Neural cell (in vitro differentiated cells): ENCODE data around the gene SLC25A13. TPM values are rescaled to one million over a fixed set of nuclear protein-coding genes. Genes with fewer than 3 reads are reported as not detected.

Experiments used
- H2AFZ ChIP-seq: fragments of 200-600, 300-800 bp; sonication (generic), shearing (Covaris generic); 2 replicates; pipeline ENCODE4 v1.6.0; 2014; ENCODE audit warnings: low read depth, mild to moderate bottlenecking, antibody characterized with exemption, low read length, moderate library complexity
- H3F3A ChIP-seq: fragments of 200-600 bp; shearing (Covaris generic); 2 replicates; pipeline ENCODE4 v1.6.1; 2016; ENCODE audit warnings: mild to moderate bottlenecking, moderate library complexity, mixed read lengths, antibody characterized with exemption, low read length; ENCODE audit not compliant: insufficient read depth, poor library complexity, severe bottlenecking
- H3K27ac ChIP-seq: fragments of 200-600, 300-800 bp; sonication (generic), shearing (Covaris generic); 2 replicates; pipeline ENCODE4 v1.5.1; 2014; ENCODE audit warnings: mild to moderate bottlenecking, low read length, moderate library complexity
- H3K27me3 ChIP-seq: fragments of 300-800, 200-600 bp; sonication (generic), shearing (Covaris generic); 2 replicates; pipeline ENCODE4 v1.6.0; 2014; ENCODE audit warnings: mild to moderate bottlenecking, low read depth, low read length, moderate library complexity; ENCODE audit not compliant: insufficient read depth
- H3K36me3 ChIP-seq: fragments of 300-800, 200-600 bp; sonication (generic), shearing (Covaris generic); 2 replicates; pipeline ENCODE4 v1.5.1; 2014; ENCODE audit warnings: mild to moderate bottlenecking, antibody characterized with exemption, low read length, moderate library complexity; ENCODE audit not compliant: insufficient read depth
- H3K4me2 ChIP-seq: fragments of 300-800, 200-600 bp; sonication (generic), shearing (Covaris generic); 2 replicates; pipeline ENCODE4 v1.6.0; 2014; ENCODE audit warnings: mild to moderate bottlenecking, low read length
- H3K4me3 ChIP-seq: fragments of 300-800, 200-600 bp; sonication (generic), shearing (Covaris generic); 2 replicates; pipeline ENCODE4 v1.5.1; 2014; ENCODE audit warnings: mild to moderate bottlenecking, low read length, moderate library complexity
- H3K79me2 ChIP-seq: fragments of 200-600 bp; shearing (Covaris generic); replicated peaks from 2 replicates; pipeline ENCODE4 v1.6.0; 2014; ENCODE audit warnings: mild to moderate bottlenecking, low read length, moderate library complexity; ENCODE audit not compliant: insufficient read depth
- H3K9ac ChIP-seq: fragments of 300-800, 200-600 bp; sonication (generic), shearing (Covaris generic); 2 replicates; pipeline ENCODE4 v1.6.1; 2016; ENCODE audit warnings: mild to moderate bottlenecking, low read length, mixed read lengths
- H3K9me2 ChIP-seq: fragments of 200-600 bp; shearing (Covaris generic); 2 replicates; pipeline ENCODE4 v1.6.1; 2016; ENCODE audit warnings: mild to moderate bottlenecking, low read length, mixed read lengths; ENCODE audit not compliant: insufficient read depth
- H3K9me3 ChIP-seq: fragments of 200-600, 300-800 bp; sonication (generic), shearing (Covaris generic); 2 replicates; pipeline ENCODE4 v1.6.1; 2016; ENCODE audit warnings: mild to moderate bottlenecking, mixed run types, low read length, moderate library complexity, mixed read lengths
- H4K20me1 ChIP-seq: fragments of 200-600 bp; shearing (Covaris generic); 2 replicates; pipeline ENCODE4 v1.6.1; 2016; ENCODE audit warnings: mild to moderate bottlenecking, mixed run types; ENCODE audit not compliant: insufficient read depth
- EP300 ChIP-seq: fragments of 450-650 bp; conservative IDR thresholded peaks from 2 replicates; pipeline ENCODE4 v1.6.1; 2014; ENCODE audit warnings: antibody characterized with exemption, mild to moderate bottlenecking, moderate library complexity; ENCODE audit not compliant: poor library complexity, severe bottlenecking
- EZH2 ChIP-seq: fragments of 200-600, 300-800 bp; shearing (Covaris generic), sonication (generic); IDR thresholded peaks from 2 replicates; pipeline ENCODE4 v1.6.1; 2014; ENCODE audit warnings: antibody characterized with exemption, low read length, borderline replicate concordance, mild to moderate bottlenecking; ENCODE audit not compliant: insufficient read depth, poor library complexity, severe bottlenecking
- MXI1 ChIP-seq: fragments of 450-650 bp; conservative IDR thresholded peaks from 2 replicates; pipeline ENCODE4 v1.6.1; 2014; ENCODE audit warnings: antibody characterized with exemption, mild to moderate bottlenecking; ENCODE audit not compliant: poor library complexity, severe bottlenecking
- POLR2AphosphoS5 ChIP-seq: IDR thresholded peaks from 2 replicates; pipeline ENCODE4 v1.6.1; 2012
- RAD21 ChIP-seq: fragments of 450-650 bp; conservative IDR thresholded peaks from 2 replicates; pipeline ENCODE4 v1.6.1; 2014; ENCODE audit warnings: antibody characterized with exemption, mild to moderate bottlenecking, moderate library complexity
- SMC3 ChIP-seq: fragments of 450-650 bp; conservative IDR thresholded peaks from 2 replicates; pipeline ENCODE4 v1.6.1; 2014; ENCODE audit warnings: antibody characterized with exemption, mild to moderate bottlenecking, moderate library complexity; ENCODE audit not compliant: poor library complexity
- TAF1 ChIP-seq: IDR thresholded peaks from 2 replicates; pipeline ENCODE4 v1.6.1; 2012; ENCODE audit warnings: low read depth
- polyA plus RNA-seq: library from polyadenylated mRNA; depleted of rRNA; stranded (reverse); fragments of >200 nt; gene quantifications from 2 replicates; pipeline ENCODE4 v1.2.3, GENCODE V29; 2014
- TF ChIP-seq, protein P1 (sequence below): IDR thresholded peaks from 2 replicates; pipeline ENCODE4 v1.6.1; 2012; ENCODE audit warnings: borderline replicate concordance
- TF ChIP-seq, protein P2 (sequence below): fragments of 450-650 bp; IDR thresholded peaks from 2 replicates; pipeline ENCODE4 v1.5.1; 2014; ENCODE audit warnings: antibody characterized with exemption, mild to moderate bottlenecking, moderate library complexity; ENCODE audit not compliant: poor library complexity, severe bottlenecking

Gene SLC25A13
- polyA plus RNA-seq, 1 donor from 2014 or later, result 20.2 TPM

DNA sequence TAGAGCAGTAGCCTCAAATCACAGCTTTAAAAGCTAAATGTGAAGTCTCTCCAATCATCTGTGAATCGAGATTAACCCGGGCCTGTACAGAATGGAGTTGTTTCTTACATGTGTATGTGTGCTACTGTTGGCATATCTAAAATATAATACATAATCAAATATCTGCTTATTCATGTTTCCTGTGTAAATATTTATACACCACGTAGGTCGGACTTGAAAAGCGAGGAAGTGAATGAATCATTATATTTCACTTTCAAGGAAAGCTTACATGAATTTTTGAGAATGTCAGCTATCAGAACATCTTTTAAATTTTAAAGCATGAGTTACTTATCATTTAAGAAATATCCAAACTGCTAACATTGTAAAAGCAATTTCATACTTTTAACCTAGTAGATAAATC is 233.3 kb downstream of the SLC25A13 start:
- H4K20me1 ChIP-seq, result no peaks in the 10 kb centered on the region
- no peak overlapping the region for H3K9ac ChIP-seq
- no peak overlapping the region for H2AFZ ChIP-seq
- peaks cover 10% of the 10 kb centered on the region for H3K79me2 ChIP-seq
- H3K36me3 ChIP-seq, result no peaks in the 10 kb centered on the region
- peaks cover 4% of the 10 kb centered on the region for H3F3A ChIP-seq
- H3K4me3 ChIP-seq, result no peak overlapping the region
- H3K27me3 ChIP-seq, result no peaks in the 10 kb centered on the region
- no peaks in the 10 kb centered on the region for H3K9me3 ChIP-seq
- no peaks in the 10 kb centered on the region for H3K9me2 ChIP-seq
- TF ChIP-seq, protein P1, sequence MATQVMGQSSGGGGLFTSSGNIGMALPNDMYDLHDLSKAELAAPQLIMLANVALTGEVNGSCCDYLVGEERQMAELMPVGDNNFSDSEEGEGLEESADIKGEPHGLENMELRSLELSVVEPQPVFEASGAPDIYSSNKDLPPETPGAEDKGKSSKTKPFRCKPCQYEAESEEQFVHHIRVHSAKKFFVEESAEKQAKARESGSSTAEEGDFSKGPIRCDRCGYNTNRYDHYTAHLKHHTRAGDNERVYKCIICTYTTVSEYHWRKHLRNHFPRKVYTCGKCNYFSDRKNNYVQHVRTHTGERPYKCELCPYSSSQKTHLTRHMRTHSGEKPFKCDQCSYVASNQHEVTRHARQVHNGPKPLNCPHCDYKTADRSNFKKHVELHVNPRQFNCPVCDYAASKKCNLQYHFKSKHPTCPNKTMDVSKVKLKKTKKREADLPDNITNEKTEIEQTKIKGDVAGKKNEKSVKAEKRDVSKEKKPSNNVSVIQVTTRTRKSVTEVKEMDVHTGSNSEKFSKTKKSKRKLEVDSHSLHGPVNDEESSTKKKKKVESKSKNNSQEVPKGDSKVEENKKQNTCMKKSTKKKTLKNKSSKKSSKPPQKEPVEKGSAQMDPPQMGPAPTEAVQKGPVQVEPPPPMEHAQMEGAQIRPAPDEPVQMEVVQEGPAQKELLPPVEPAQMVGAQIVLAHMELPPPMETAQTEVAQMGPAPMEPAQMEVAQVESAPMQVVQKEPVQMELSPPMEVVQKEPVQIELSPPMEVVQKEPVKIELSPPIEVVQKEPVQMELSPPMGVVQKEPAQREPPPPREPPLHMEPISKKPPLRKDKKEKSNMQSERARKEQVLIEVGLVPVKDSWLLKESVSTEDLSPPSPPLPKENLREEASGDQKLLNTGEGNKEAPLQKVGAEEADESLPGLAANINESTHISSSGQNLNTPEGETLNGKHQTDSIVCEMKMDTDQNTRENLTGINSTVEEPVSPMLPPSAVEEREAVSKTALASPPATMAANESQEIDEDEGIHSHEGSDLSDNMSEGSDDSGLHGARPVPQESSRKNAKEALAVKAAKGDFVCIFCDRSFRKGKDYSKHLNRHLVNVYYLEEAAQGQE, result no peak
- no peak for TF ChIP-seq POLR2AphosphoS5
- no peak for TF ChIP-seq EP300
- TF ChIP-seq MXI1, result no peak
- TF ChIP-seq EZH2, result no peak
- TF ChIP-seq, protein P2, sequence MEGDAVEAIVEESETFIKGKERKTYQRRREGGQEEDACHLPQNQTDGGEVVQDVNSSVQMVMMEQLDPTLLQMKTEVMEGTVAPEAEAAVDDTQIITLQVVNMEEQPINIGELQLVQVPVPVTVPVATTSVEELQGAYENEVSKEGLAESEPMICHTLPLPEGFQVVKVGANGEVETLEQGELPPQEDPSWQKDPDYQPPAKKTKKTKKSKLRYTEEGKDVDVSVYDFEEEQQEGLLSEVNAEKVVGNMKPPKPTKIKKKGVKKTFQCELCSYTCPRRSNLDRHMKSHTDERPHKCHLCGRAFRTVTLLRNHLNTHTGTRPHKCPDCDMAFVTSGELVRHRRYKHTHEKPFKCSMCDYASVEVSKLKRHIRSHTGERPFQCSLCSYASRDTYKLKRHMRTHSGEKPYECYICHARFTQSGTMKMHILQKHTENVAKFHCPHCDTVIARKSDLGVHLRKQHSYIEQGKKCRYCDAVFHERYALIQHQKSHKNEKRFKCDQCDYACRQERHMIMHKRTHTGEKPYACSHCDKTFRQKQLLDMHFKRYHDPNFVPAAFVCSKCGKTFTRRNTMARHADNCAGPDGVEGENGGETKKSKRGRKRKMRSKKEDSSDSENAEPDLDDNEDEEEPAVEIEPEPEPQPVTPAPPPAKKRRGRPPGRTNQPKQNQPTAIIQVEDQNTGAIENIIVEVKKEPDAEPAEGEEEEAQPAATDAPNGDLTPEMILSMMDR, result no peak
- TF ChIP-seq RAD21, result no peak
- TF ChIP-seq SMC3, result no peak
- no peak for TF ChIP-seq TAF1
- no peak overlapping the region for H3K27ac ChIP-seq
- no peak overlapping the region for H3K4me2 ChIP-seq

DNA sequence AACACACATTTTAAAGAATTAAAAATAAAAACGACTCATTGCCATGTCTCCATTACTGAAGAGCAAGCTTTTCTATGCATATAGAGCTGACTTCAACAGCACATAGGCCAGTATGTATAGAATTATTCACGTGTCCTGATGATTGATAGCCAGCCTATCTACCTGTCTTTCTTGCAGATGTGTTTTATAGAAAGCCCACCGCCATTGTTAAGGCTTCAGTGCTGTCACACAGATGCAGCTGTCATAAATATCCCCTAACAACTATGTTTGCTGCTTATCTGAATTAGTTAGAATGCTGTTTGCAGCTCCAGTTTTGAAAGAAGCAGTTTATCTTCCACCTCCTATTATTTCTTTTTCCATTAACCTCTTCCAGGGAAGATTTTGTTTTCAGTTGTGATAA is 235.9 kb downstream of the SLC25A13 start:
- no peaks in the 10 kb centered on the region for H3K9me2 ChIP-seq
- no peak for TF ChIP-seq EZH2
- TF ChIP-seq TAF1, result no peak
- peak; percentile 99 for TF ChIP-seq EP300
- TF ChIP-seq POLR2AphosphoS5, result peak; percentile 83
- TF ChIP-seq, protein P1, result no peak
- peak; percentile 40 for TF ChIP-seq RAD21
- no peak for TF ChIP-seq SMC3
- TF ChIP-seq, protein P2, result no peak
- TF ChIP-seq MXI1, result peak; percentile 20
- H4K20me1 ChIP-seq, result no peaks in the 10 kb centered on the region
- peaks cover 4% of the 10 kb centered on the region for H3F3A ChIP-seq
- peak overlapping the region; percentile 42 for H3K9ac ChIP-seq
- peaks cover 21% of the 10 kb centered on the region for H3K79me2 ChIP-seq
- H3K27ac ChIP-seq, result peak overlapping the region; percentile 74
- H3K4me2 ChIP-seq, result peak overlapping the region; percentile 59
- H3K36me3 ChIP-seq, result no peaks in the 10 kb centered on the region
- H3K27me3 ChIP-seq, result no peaks in the 10 kb centered on the region
- H2AFZ ChIP-seq, result no peak overlapping the region
- H3K9me3 ChIP-seq, result no peaks in the 10 kb centered on the region
- peak overlapping the region; percentile 22 for H3K4me3 ChIP-seq
